IPS DF 6.9 (cell line): Measurements from ENCODE around the gene MLXIP.

ENCODE experiments used
- DNase-seq: peaks from one replicate; pipeline ENCODE4 v3.0.0-alpha.2; 2013; ENCODE audit warnings: low read depth, low spot score
- H3K27ac ChIP-seq: one replicate; pipeline ENCODE4 v1.5.1; 2013; ENCODE audit warnings: low read length, control low read depth
- H3K27me3 ChIP-seq: 2 replicates; pipeline ENCODE4 v1.6.1; 2013; ENCODE audit warnings: mild to moderate bottlenecking, low read length; ENCODE audit not compliant: control insufficient read depth, insufficient read depth
- H3K36me3 ChIP-seq: 2 replicates; pipeline ENCODE4 v1.6.1; 2013; ENCODE audit warnings: low read length; ENCODE audit not compliant: control insufficient read depth, insufficient read depth
- H3K4me1 ChIP-seq: 2 replicates; pipeline ENCODE4 v1.6.1; 2013; ENCODE audit warnings: low read length; ENCODE audit not compliant: control insufficient read depth, insufficient read depth
- H3K4me3 ChIP-seq: 2 replicates; pipeline ENCODE4 v1.5.1; 2013; ENCODE audit warnings: mild to moderate bottlenecking, low read length
- H3K9me3 ChIP-seq: 2 replicates; pipeline ENCODE4 v1.6.1; 2013; ENCODE audit warnings: low read length, inconsistent platforms; ENCODE audit not compliant: control insufficient read depth, insufficient read depth
- WGBS: extraction: QIAGEN DNeasy Blood & Tissue Kit; methylation state at CpG from one replicate; pipeline ENCODE4 v1.1.7; 2013; ENCODE audit warnings: mixed read lengths, missing lambda C conversion rate; ENCODE audit not compliant: insufficient read length, insufficient coverage; 5-methylcytosine and 5-hydroxymethylcytosine counted together

The MLXIP gene

GRCh38 chr12:122138616-122139015, 60.1 kb downstream of the MLXIP start:
- H3K9me3 ChIP-seq = peaks cover 12% of the 10 kb centered on the region
- no peak overlapping the region for H3K4me3 ChIP-seq
- no peak for DNase-seq
- H3K4me1 ChIP-seq = peaks cover 4% of the 10 kb centered on the region; the same call in 1 of the 2 replicates
- H3K27me3 ChIP-seq = no peaks in the 10 kb centered on the region
- no peak overlapping the region for H3K27ac ChIP-seq
- H3K36me3 ChIP-seq = peaks cover 24% of the 10 kb centered on the region
- no CpG with 5 or more reads among the region's 11 CpGs for WGBS

GRCh38 chr12:122139266-122139665, 60.7 kb downstream of the MLXIP start:
- H3K36me3 ChIP-seq = peaks cover 27% of the 10 kb centered on the region
- no peaks in the 10 kb centered on the region for H3K27me3 ChIP-seq
- peaks cover 12% of the 10 kb centered on the region for H3K9me3 ChIP-seq
- H3K4me3 ChIP-seq = no peak overlapping the region
- peaks cover 4% of the 10 kb centered on the region; the same call in 1 of the 2 replicates for H3K4me1 ChIP-seq
- DNase-seq = no peak
- WGBS = no CpG with 5 or more reads among the region's 15 CpGs
- H3K27ac ChIP-seq = no peak overlapping the region

GRCh38 chr12:122139941-122140340, 61.4 kb downstream of the MLXIP start:
- no CpG with 5 or more reads among the region's 8 CpGs for WGBS
- H3K36me3 ChIP-seq = peaks cover 27% of the 10 kb centered on the region
- DNase-seq = no peak

GRCh38 chr12:122140467-122141257, 62.1 kb downstream of the MLXIP start:
- Histone ChIP-seq H3K9me3 (peaks cover 12% of the 10 kb centered on the region), H3K36me3 (peaks cover 27% of the 10 kb centered on the region), H3K4me3 (no peak overlapping the region), H3K27ac (no peak overlapping the region), H3K27me3 (no peaks in the 10 kb centered on the region), H3K4me1 (peaks cover 4% of the 10 kb centered on the region; the same call in 1 of the 2 replicates)
- no CpG with 5 or more reads among the region's 19 CpGs for WGBS
- no peak for DNase-seq

More at GRCh38 chr12:122139941-122140340, 61.4 kb downstream of the MLXIP start:
- Histone ChIP-seq H3K4me3 (no peak overlapping the region), H3K4me1 (peaks cover 4% of the 10 kb centered on the region; the same call in 1 of the 2 replicates), H3K9me3 (peaks cover 12% of the 10 kb centered on the region), H3K27ac (no peak overlapping the region), H3K27me3 (no peaks in the 10 kb centered on the region)

GRCh38 chr12:122141911-122142725, 63.6 kb downstream of the MLXIP start:
- WGBS = no CpG with 5 or more reads among the region's 21 CpGs
- Histone ChIP-seq H3K9me3 (peaks cover 12% of the 10 kb centered on the region), H3K36me3 (peaks cover 27% of the 10 kb centered on the region), H3K4me3 (no peak overlapping the region), H3K27ac (no peak overlapping the region), H3K27me3 (no peaks in the 10 kb centered on the region), H3K4me1 (peaks cover 4% of the 10 kb centered on the region; the same call in 1 of the 2 replicates)
- no peak for DNase-seq

GRCh38 chr12:122142857-122143256, 64.3 kb downstream of the MLXIP start:
- peaks cover 27% of the 10 kb centered on the region for H3K36me3 ChIP-seq
- H3K4me1 ChIP-seq = no peaks in the 10 kb centered on the region
- no peaks in the 10 kb centered on the region for H3K27me3 ChIP-seq
- DNase-seq = no peak
- H3K9me3 ChIP-seq = peaks cover 12% of the 10 kb centered on the region
- no CpG with 5 or more reads among the region's 6 CpGs for WGBS
- H3K4me3 ChIP-seq = no peak overlapping the region
- H3K27ac ChIP-seq = no peak overlapping the region

- H3K27me3 ChIP-seq = no peaks in the 10 kb centered on the region
- H3K27ac ChIP-seq = no peak overlapping the region
- DNase-seq = no peak
- no peaks in the 10 kb centered on the region for H3K4me1 ChIP-seq
- H3K9me3 ChIP-seq = peaks cover 12% of the 10 kb centered on the region
- H3K36me3 ChIP-seq = peaks cover 27% of the 10 kb centered on the region
- H3K4me3 ChIP-seq = no peak overlapping the region
- WGBS = no CpG with 5 or more reads among the region's 12 CpGs
Observed at GRCh38 chr12:122144885-122145284, 66.3 kb downstream of the MLXIP start.

- no CpG with 5 or more reads among the region's 23 CpGs for WGBS
- H3K27me3 ChIP-seq = no peaks in the 10 kb centered on the region
- no peak overlapping the region for H3K4me3 ChIP-seq
- H3K27ac ChIP-seq = no peak overlapping the region
- H3K36me3 ChIP-seq = peaks cover 27% of the 10 kb centered on the region
- no peaks in the 10 kb centered on the region for H3K4me1 ChIP-seq
- no peak for DNase-seq
- H3K9me3 ChIP-seq = peaks cover 12% of the 10 kb centered on the region
Observed at GRCh38 chr12:122145505-122146330, 67.2 kb downstream of the MLXIP start.

- Histone ChIP-seq H3K27me3 (no peaks in the 10 kb centered on the region), H3K27ac (no peak overlapping the region), H3K4me3 (no peak overlapping the region), H3K9me3 (peaks cover 3% of the 10 kb centered on the region), H3K4me1 (no peaks in the 10 kb centered on the region), H3K36me3 (peaks cover 12% of the 10 kb centered on the region)
- WGBS = no CpG with 5 or more reads among the region's 21 CpGs
- no peak for DNase-seq
Observed at GRCh38 chr12:122147514-122148290, 69.1 kb downstream of the MLXIP start.
